Measurements from ENCODE around the gene PTPRO.

DNA sequence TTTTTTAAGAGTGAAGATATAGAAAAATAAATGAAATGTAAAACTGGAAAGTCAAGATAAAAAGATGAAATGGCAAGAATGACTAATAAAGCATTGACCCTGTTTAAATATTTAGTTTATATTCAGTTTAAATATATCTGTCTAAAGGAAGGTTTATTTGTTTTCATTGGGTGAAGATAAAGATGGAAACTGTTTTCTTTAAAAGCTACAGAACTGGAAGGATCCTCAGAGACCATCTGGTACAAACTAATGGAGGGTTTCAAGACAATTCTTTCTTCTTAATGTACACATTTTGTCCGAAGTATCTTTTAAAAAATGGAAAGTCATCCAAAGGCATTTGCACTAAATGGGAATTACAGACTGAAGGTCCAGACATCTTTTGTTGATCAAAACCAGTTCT, 324.3 kb downstream of the PTPRO start:
- TF ChIP-seq, protein P1, sequence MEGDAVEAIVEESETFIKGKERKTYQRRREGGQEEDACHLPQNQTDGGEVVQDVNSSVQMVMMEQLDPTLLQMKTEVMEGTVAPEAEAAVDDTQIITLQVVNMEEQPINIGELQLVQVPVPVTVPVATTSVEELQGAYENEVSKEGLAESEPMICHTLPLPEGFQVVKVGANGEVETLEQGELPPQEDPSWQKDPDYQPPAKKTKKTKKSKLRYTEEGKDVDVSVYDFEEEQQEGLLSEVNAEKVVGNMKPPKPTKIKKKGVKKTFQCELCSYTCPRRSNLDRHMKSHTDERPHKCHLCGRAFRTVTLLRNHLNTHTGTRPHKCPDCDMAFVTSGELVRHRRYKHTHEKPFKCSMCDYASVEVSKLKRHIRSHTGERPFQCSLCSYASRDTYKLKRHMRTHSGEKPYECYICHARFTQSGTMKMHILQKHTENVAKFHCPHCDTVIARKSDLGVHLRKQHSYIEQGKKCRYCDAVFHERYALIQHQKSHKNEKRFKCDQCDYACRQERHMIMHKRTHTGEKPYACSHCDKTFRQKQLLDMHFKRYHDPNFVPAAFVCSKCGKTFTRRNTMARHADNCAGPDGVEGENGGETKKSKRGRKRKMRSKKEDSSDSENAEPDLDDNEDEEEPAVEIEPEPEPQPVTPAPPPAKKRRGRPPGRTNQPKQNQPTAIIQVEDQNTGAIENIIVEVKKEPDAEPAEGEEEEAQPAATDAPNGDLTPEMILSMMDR (IDR thresholded peaks at IDR 0.05; ENCODE audit: low read depth, low read length) = no peak
- no peak for TF ChIP-seq EZH2phosphoT487 (IDR thresholded peaks at IDR 0.05; ENCODE audit: low read depth)
